ENCODE data around the gene ASCC1.

DNA sequence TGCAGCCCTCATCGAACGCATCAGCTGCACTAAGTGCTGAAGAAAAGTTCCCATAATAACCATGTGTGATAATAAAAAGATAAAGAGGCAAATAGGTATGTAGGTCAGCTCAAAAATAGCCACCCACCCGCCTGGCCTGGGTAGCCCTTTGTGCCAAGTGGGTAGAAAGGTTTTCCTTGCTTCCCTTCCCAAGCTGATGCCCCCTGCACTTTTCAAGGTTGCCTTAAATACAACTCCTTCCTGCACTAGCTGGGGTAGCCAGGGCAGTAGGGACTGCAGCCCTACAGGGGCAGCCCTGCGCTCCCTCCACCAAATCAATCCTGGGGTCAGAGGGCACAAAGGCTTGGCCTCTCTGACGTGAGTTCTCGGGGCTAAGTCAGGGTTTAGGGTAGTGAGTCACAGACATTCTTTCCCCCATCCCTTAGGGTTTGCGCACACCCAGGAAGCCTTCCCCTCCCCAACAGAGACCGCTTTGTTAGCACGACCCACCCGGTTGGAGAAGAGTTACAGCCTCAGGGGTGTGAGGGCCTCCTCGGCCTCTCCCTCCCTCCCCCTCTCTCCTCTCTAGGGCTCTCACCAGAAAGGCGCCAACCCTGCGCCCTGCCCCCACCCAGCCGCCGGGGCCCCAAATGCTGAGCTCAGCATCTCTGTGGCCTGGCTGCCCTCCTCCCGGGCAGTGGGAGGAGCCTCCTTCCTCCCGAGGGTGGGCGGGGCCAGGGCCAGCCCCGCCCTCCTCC lies 44.3 kb upstream of the ASCC1 start:
- no peak for TF ChIP-seq EZH2phosphoT487 (IDR thresholded peaks at IDR 0.05; ENCODE audit: borderline replicate concordance, low read length)
- TF ChIP-seq CTCF (IDR thresholded peaks at IDR 0.05; ENCODE audit: low read depth, low read length, poor library complexity, severe bottlenecking) = no peak
